Measurements from ENCODE around the gene DDX20.

DDX20 gene

GRCh38 chr1:111802110-111802509, 46.4 kb downstream of the DDX20 start:
- TF ChIP-seq REST (IDR thresholded peaks at IDR 0.05; ENCODE audit: insufficient read depth in 1 of 2, low read depth in 2 of 2, low read length in 2 of 2) (no peak), TAF1 (IDR thresholded peaks at IDR 0.05; ENCODE audit: borderline replicate concordance, insufficient read depth, low read length) (no peak), SIN3A (IDR thresholded peaks at IDR 0.05; ENCODE audit: borderline replicate concordance, insufficient read depth, low read length) (no peak), POLR2AphosphoS5 (IDR thresholded peaks at IDR 0.05; ENCODE audit: low read depth, low read length) (no peak), FOXP2 (optimal IDR thresholded peaks at IDR 0.05; ENCODE audit: borderline replicate concordance, extremely low read depth, extremely low read length, insufficient read depth) (no peak)

DNA sequence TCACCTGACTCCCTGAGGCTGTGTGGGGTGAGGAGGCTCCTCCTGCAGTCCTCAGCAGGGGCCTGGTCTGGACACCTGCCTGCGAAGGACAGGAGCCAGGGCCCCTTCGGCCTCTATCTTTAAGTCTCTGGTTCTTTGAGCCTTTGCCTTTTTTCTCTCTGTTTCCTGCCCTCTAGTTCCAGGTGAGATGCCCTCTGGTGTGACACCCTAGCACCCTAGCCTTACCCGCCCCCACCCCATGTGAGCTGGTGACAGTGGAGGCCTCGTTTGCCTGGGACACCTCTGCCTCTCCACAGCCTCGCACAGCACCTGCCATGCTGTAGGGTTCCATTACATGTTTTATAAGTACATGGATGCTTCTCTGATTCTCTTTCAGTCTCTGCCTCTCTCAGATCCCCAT, 47.3 kb downstream of the DDX20 start:
- TF ChIP-seq TAF1 (IDR thresholded peaks at IDR 0.05; ENCODE audit: borderline replicate concordance, insufficient read depth, low read length) (no peak), FOXP2 (optimal IDR thresholded peaks at IDR 0.05; ENCODE audit: borderline replicate concordance, extremely low read depth, extremely low read length, insufficient read depth) (no peak), REST (IDR thresholded peaks at IDR 0.05; ENCODE audit: insufficient read depth in 1 of 2, low read depth in 2 of 2, low read length in 2 of 2) (no peak), SIN3A (IDR thresholded peaks at IDR 0.05; ENCODE audit: borderline replicate concordance, insufficient read depth, low read length) (no peak), POLR2AphosphoS5 (IDR thresholded peaks at IDR 0.05; ENCODE audit: low read depth, low read length) (no peak)

DNA sequence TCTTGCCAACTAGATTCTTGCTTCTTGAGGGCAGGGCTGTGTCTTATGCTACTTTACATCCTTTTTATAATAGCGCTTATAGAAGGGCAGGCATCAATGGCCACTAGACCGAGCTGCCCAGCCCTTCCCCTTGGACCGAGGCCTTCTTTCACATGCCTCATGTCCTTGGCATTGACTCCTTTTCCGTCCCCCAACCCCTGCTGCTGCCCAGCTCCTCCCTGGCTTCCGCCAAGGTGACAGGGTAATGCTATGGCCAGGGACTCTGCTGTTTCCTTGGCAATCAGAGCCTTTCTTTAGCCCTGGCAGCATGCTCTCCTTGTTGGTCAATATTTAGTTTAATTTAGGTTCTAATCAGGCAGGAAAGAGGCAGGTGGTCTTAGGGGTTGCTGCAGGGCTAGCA, 48.2 kb downstream of the DDX20 start:
- no peak for TF ChIP-seq FOXP2 (optimal IDR thresholded peaks at IDR 0.05; ENCODE audit: borderline replicate concordance, extremely low read depth, extremely low read length, insufficient read depth)

DNA sequence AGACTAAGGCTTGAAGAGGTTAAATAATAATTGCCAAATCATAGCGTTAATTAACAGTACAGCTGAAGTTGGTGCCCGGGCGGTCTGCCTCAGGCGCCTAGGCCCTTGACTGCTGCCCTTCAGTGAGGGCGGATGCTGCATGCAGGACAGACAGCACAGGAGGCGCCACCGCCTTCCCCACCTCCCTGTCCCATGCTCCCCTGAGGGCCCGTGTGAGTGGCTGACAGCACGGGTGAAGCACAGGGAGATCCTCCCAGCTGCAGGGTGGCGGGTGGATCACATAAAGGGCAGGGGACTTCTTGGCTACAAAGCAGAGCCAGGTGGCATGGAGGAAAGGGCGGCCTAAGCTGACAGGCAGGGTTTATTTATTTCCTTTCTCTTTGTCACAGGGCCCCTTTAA, 49.1 kb downstream of the DDX20 start:
- TF ChIP-seq SIN3A (IDR thresholded peaks at IDR 0.05; ENCODE audit: borderline replicate concordance, insufficient read depth, low read length) (no peak), POLR2AphosphoS5 (IDR thresholded peaks at IDR 0.05; ENCODE audit: low read depth, low read length) (no peak), FOXP2 (optimal IDR thresholded peaks at IDR 0.05; ENCODE audit: borderline replicate concordance, extremely low read depth, extremely low read length, insufficient read depth) (no peak), REST (IDR thresholded peaks at IDR 0.05; ENCODE audit: insufficient read depth in 1 of 2, low read depth in 2 of 2, low read length in 2 of 2) (no peak), TAF1 (IDR thresholded peaks at IDR 0.05; ENCODE audit: borderline replicate concordance, insufficient read depth, low read length) (no peak)

DNA sequence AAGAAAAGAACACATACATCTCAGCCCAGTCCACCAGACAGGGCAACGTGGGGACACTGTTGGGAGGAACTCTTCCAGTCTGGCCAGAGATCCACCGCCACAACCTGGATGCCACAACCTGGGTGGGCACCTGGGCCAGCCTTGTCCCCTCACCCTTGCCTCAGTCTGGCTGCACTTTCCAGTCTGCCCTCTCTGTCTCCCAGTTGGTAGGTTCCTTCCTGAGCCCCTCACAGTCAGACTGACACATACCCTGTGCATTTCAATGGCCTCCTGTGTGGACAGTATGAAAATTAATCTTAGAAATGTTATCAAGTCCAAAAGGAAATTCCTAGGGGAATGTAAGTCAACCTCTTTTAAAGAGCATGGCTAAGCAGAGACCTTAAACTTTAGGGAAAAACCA, 49.5 kb downstream of the DDX20 start:
- TF ChIP-seq TAF1 (IDR thresholded peaks at IDR 0.05; ENCODE audit: borderline replicate concordance, insufficient read depth, low read length) (no peak), POLR2AphosphoS5 (IDR thresholded peaks at IDR 0.05; ENCODE audit: low read depth, low read length) (no peak), FOXP2 (optimal IDR thresholded peaks at IDR 0.05; ENCODE audit: borderline replicate concordance, extremely low read depth, extremely low read length, insufficient read depth) (no peak), REST (IDR thresholded peaks at IDR 0.05; ENCODE audit: insufficient read depth in 1 of 2, low read depth in 2 of 2, low read length in 2 of 2) (no peak), SIN3A (IDR thresholded peaks at IDR 0.05; ENCODE audit: borderline replicate concordance, insufficient read depth, low read length) (no peak)
